HepG2 (cell line): ENCODE results near the gene STAT4. TPM values are rescaled to one million over a fixed set of nuclear protein-coding genes. Genes with fewer than 3 reads are reported as not detected.

Experiments
- AKAP8 ChIP-seq: sonication (generic); formaldehyde crosslinking; IDR thresholded peaks from 2 replicates; pipeline ENCODE4 v1.5.1; 2020; ENCODE audit warnings: mild to moderate bottlenecking, missing genetic modification reagents
- ARID2 ChIP-seq: sonication (generic); formaldehyde crosslinking; IDR thresholded peaks from 2 replicates; pipeline ENCODE4 v1.8.1; 2022; ENCODE audit warnings: mild to moderate bottlenecking, missing genetic modification reagents, borderline replicate concordance
- ARNT2 ChIP-seq: sonication (generic); formaldehyde crosslinking; IDR thresholded peaks from 2 replicates; pipeline ENCODE4 v1.8.0; 2022; ENCODE audit warnings: mild to moderate bottlenecking, low read depth, missing genetic modification reagents, moderate library complexity
- ATF1 ChIP-seq: IDR thresholded peaks from 2 replicates; pipeline ENCODE4 v1.6.1; 2016; ENCODE audit warnings: mild to moderate bottlenecking, control low read depth
- CEBPG ChIP-seq: IDR thresholded peaks from 2 replicates; pipeline ENCODE4 v1.6.1; 2016
- DMTF1 ChIP-seq: sonication (generic); formaldehyde crosslinking; IDR thresholded peaks from 2 replicates; pipeline ENCODE4 v1.4.0; 2020; ENCODE audit warnings: mild to moderate bottlenecking, missing genetic modification reagents
- EZH2 ChIP-seq: conservative IDR thresholded peaks from 2 replicates; pipeline ENCODE4 v1.6.1; 2012; ENCODE audit warnings: mild to moderate bottlenecking, low read depth, low read length, moderate library complexity
- GLMP ChIP-seq: sonication (generic); formaldehyde crosslinking; IDR thresholded peaks from 2 replicates; pipeline ENCODE4 v1.9.0; 2021; ENCODE audit warnings: missing genetic modification reagents, mild to moderate bottlenecking, borderline replicate concordance
- HDAC6 ChIP-seq: fragments of 200-600 bp; sonication (generic); IDR thresholded peaks from 2 replicates; pipeline ENCODE4 v1.7.0; 2017; ENCODE audit warnings: mild to moderate bottlenecking, antibody characterized with exemption, low read length, low read depth
- KAT8 ChIP-seq: IDR thresholded peaks from 2 replicates; pipeline ENCODE4 v1.6.1; 2016; ENCODE audit warnings: missing genetic modification reagents, missing compliant biosample characterization
- KLF12 ChIP-seq: sonication (generic); formaldehyde crosslinking; IDR thresholded peaks from 2 replicates; pipeline ENCODE4 v1.4.0; 2020; ENCODE audit warnings: missing genetic modification reagents, borderline replicate concordance
- PRPF4 ChIP-seq: fragments of 200-400 bp; formaldehyde crosslinking; IDR thresholded peaks from 2 replicates; pipeline ENCODE4 v1.6.1; 2016; ENCODE audit warnings: low read length, low read depth; ENCODE audit not compliant: poor library complexity, severe bottlenecking
- RBFOX2 ChIP-seq: fragments of 200-400 bp; formaldehyde crosslinking; IDR thresholded peaks from 2 replicates; pipeline ENCODE4 v1.6.1; 2017; ENCODE audit warnings: low read depth, mild to moderate bottlenecking, low read length
- RBM22 ChIP-seq: fragments of 200-400 bp; formaldehyde crosslinking; optimal IDR thresholded peaks from 2 replicates; pipeline ENCODE3; 2017; ENCODE audit warnings: mild to moderate bottlenecking, low read length, moderate library complexity
- ZBTB38 ChIP-seq: sonication (generic); formaldehyde crosslinking; IDR thresholded peaks from 2 replicates; pipeline ENCODE4 v1.5.1; 2020; ENCODE audit warnings: mild to moderate bottlenecking, missing genetic modification reagents
- ZFP91 ChIP-seq: sonication (generic); formaldehyde crosslinking; IDR thresholded peaks from 2 replicates; pipeline ENCODE4 v1.9.0; 2022; ENCODE audit warnings: missing genetic modification reagents, mild to moderate bottlenecking, borderline replicate concordance
- ZNF143 ChIP-seq: sonication (generic); formaldehyde crosslinking; IDR thresholded peaks from 2 replicates; pipeline ENCODE4 v1.4.0; 2020; ENCODE audit warnings: missing genetic modification reagents
- ZNF225 ChIP-seq: sonication (generic); formaldehyde crosslinking; IDR thresholded peaks from 2 replicates; pipeline ENCODE4 v1.4.0; 2020; ENCODE audit warnings: mild to moderate bottlenecking, missing genetic modification reagents
- ZNF30 ChIP-seq: sonication (generic); formaldehyde crosslinking; IDR thresholded peaks from 2 replicates; pipeline ENCODE4 v1.5.0; 2020; ENCODE audit warnings: mild to moderate bottlenecking, missing genetic modification reagents
- ZNF430 ChIP-seq: sonication (generic); formaldehyde crosslinking; IDR thresholded peaks from 2 replicates; pipeline ENCODE4 v1.9.0; 2021; ENCODE audit warnings: mild to moderate bottlenecking, missing genetic modification reagents
- ZNF619 ChIP-seq: sonication (generic); formaldehyde crosslinking; IDR thresholded peaks from 2 replicates; pipeline ENCODE4 v1.4.0; 2020; ENCODE audit warnings: mild to moderate bottlenecking, missing genetic modification reagents
- ZNF780A ChIP-seq: sonication (generic); formaldehyde crosslinking; IDR thresholded peaks from 2 replicates; pipeline ENCODE4 v1.8.0; 2022; ENCODE audit warnings: mild to moderate bottlenecking, missing genetic modification reagents, moderate library complexity
- polyA plus RNA-seq, 8 experiments: library from polyadenylated mRNA; depleted of rRNA in 3 of 8; stranded (reverse) in 7 of 8; unstranded in 1 of 8; fragments of >200 nt; fragmentation: Illumina TruSeq in 4 of 8; extraction: Trizol in 4 of 8; gene quantifications; 2 replicates each; pipeline versions ENCODE4 v1.2.1 to v1.2.3, GENCODE V29; 2011 to 2016; ENCODE audit warnings: low read depth in 4 of 8, missing spikeins in 1 of 8, mixed read lengths in 1 of 8; ENCODE audit not compliant: insufficient read depth in 1 of 8
- total RNA-seq, 5 experiments: library from RNA; depleted of rRNA; stranded (reverse); fragments of >200 nt; fragmentation: Illumina TruSeq; extraction: Trizol; gene quantifications; 2 replicates each; pipeline ENCODE4 v1.2.3, GENCODE V29; 2016; ENCODE audit warnings: low read depth in 1 of 5
- TF ChIP-seq, protein P1 (sequence below): sonication (generic); formaldehyde crosslinking; IDR thresholded peaks from 2 replicates; pipeline ENCODE4 v1.4.0; 2020; ENCODE audit warnings: missing genetic modification reagents

STAT4 gene
- total and polyA plus RNA-seq, 2 of the 13 experiments (the other 11 are each of a cell fraction or from before 2014, with no cell fraction given), result 0.37 TPM; not detected in 1

DNA sequence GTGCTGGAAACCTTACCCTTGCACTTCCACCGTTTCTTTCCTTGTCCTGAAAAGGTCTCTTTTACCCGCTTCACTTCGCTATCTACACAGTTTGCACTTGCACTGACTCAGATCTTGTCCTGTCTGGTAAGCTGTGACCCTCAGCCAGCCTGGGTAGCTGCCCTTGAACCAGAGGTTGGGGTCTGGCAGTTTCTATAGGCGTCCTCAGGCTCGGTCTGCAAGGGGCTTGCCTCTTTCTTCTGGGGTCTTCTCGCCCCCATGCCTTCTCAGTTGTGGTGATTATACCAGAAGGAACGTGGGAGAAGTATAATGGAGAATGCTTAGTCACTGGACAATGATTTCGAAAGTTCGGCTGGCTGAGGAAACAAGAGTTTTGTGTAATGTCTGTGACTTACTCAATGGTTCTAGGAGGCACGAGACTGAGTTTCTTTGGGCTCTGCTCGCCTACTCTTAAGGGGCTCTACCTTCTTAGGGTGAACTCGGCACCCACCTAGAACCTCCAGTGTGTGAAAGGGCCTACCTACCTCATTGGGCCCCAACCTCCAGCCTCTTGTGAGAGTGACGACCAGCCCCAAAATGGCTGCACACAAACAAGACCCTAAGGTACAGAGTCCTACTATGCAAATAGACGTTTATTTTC, 129.9 kb downstream of the STAT4 start (continued):
- TF ChIP-seq KLF12 (no peak), CEBPG (CRISPR knock-in tag) (peak; percentile 52), ZNF619 (CRISPR knock-in tag) (0 out of 2 replicates have a peak, but pooled peaks have one; percentile 11), ZNF430 (peak; percentile 60; the same call in 1 of the 2 replicates), AKAP8 (CRISPR knock-in tag) (no peak), GLMP (CRISPR knock-in tag) (0 out of 2 replicates have a peak, but pooled peaks have one; percentile 56), ZNF780A (CRISPR knock-in tag) (no peak), PRPF4 (no peak), RBM22 (peak; percentile 90), ZFP91 (peak; percentile 20; the same call in 1 of the 2 replicates), ZNF225 (CRISPR knock-in tag) (0 out of 2 replicates have a peak, but pooled peaks have one; percentile 7), HDAC6 (no peak), ZNF30 (CRISPR knock-in tag) (peak; percentile 67; the same call in 1 of the 2 replicates), ARID2 (CRISPR knock-in tag) (no peak), ATF1 (no peak), EZH2 (no peak), ARNT2 (no peak; the same call in 1 of the 2 replicates), DMTF1 (CRISPR knock-in tag) (0 out of 2 replicates have a peak, but pooled peaks have one; percentile 56), ZNF143 (CRISPR knock-in tag) (no peak), ZBTB38 (CRISPR knock-in tag) (no peak), KAT8 (CRISPR knock-in tag) (no peak), RBFOX2 (peak; percentile 71)
- TF ChIP-seq, protein P1, sequence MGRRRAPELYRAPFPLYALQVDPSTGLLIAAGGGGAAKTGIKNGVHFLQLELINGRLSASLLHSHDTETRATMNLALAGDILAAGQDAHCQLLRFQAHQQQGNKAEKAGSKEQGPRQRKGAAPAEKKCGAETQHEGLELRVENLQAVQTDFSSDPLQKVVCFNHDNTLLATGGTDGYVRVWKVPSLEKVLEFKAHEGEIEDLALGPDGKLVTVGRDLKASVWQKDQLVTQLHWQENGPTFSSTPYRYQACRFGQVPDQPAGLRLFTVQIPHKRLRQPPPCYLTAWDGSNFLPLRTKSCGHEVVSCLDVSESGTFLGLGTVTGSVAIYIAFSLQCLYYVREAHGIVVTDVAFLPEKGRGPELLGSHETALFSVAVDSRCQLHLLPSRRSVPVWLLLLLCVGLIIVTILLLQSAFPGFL, result no peak
